Prostate gland (tissue), 2 donors: ENCODE data around the gene CTRB1.

Experiments used
- POLR2A ChIP-seq: fragments of 450-650 bp; IDR thresholded peaks from one replicate; pipeline ENCODE4 v1.6.1; 2016; ENCODE audit warnings: antibody characterized with exemption, mild to moderate bottlenecking
- TF ChIP-seq, protein P1 (sequence below), 4 experiments: fragments of 200-600 bp in 2 of 4; fragments of 450-650 bp in 2 of 4; sonication (generic) in 2 of 4; IDR thresholded peaks; 1 replicate in 3 of 4; 2 replicates in 1 of 4; pipeline ENCODE4 v1.5.1; 2016 to 2019; ENCODE audit warnings: antibody characterized with exemption in 4 of 4, mild to moderate bottlenecking in 2 of 4, moderate library complexity in 2 of 4

DNA sequence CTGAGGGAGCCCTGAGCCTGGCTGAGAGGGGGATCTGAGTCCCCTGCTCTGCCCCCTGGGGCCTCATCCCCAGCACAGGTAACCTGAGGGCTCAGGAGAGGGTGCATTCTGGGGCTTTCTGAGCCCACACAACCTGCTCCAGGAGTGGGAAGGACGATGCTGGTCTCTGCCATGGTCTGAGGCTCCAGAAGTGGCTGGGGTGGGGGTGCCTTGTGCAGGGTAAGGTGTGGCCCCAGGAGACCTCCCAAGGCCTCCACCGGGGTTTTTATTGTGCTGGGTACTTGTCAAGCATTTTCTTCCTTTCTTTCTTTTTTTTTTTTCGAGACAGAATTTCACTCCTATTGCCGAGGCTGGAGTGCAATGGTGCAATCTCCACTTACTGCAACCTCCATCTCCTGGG lies 300 bp downstream of the CTRB1 start:
- TF ChIP-seq, protein P1, sequence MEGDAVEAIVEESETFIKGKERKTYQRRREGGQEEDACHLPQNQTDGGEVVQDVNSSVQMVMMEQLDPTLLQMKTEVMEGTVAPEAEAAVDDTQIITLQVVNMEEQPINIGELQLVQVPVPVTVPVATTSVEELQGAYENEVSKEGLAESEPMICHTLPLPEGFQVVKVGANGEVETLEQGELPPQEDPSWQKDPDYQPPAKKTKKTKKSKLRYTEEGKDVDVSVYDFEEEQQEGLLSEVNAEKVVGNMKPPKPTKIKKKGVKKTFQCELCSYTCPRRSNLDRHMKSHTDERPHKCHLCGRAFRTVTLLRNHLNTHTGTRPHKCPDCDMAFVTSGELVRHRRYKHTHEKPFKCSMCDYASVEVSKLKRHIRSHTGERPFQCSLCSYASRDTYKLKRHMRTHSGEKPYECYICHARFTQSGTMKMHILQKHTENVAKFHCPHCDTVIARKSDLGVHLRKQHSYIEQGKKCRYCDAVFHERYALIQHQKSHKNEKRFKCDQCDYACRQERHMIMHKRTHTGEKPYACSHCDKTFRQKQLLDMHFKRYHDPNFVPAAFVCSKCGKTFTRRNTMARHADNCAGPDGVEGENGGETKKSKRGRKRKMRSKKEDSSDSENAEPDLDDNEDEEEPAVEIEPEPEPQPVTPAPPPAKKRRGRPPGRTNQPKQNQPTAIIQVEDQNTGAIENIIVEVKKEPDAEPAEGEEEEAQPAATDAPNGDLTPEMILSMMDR (IDR thresholded peaks at IDR 0.05), result no peak
- no peak for TF ChIP-seq POLR2A
